ENCODE data around the gene ATP13A3. TPM values are rescaled to one million over a fixed set of nuclear protein-coding genes. Genes with fewer than 3 reads are reported as not detected.

ATP13A3 gene
- total RNA-seq, 1 donor from 2014 or later, result 36.9 TPM

DNA sequence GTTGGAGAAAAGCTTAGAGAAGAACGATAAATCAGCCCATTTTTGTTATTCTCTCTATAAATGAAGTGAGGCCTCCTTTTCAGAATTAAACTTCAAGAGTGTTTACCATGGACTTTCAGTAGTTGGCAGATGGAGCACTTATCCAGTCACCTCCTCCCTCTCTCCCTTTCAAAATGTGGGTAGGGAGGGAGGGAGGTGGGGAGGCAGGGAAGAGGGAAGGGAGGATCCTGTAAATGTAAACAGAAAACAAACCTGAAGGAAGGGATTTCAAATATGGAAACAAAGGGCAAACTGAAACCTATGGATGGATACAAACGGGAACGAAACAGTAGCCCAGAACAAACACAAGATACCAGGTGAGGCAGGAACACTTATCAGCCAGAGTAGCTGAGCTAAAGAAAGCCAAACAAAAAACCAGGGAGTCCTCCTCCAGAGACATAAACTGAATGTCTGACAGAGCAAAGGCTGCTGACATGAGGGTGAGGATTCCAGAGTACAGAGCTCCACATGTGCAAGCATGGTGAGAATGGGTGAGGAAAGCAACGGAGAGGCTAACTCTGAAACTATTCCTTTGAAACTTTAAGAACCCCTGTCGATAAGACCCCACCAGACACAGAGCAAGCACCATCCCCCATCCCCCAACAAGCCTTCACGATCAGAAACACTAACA is 46.8 kb downstream of the ATP13A3 start:
- ATAC-seq, result no peak

DNA sequence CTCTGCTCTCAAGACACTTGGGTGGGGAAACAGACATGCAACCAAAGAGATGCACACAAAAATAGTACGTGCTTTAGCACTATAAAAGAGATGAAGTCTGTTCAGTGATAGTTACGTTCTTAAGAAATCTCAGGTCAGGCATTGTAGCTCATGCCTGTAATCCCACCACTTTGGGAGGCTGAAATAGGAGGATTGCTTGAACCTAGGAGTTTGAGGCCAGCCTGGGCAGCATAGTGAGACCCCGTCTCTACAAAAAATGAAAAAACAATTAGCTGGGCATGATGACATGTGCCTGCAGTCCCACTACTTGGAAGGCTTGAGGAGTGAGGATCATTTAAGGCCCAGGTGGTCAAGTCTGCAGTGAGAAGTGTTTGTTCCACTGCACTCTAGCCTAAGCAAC is 52.3 kb downstream of the ATP13A3 start:
- ATAC-seq, result no peak

DNA sequence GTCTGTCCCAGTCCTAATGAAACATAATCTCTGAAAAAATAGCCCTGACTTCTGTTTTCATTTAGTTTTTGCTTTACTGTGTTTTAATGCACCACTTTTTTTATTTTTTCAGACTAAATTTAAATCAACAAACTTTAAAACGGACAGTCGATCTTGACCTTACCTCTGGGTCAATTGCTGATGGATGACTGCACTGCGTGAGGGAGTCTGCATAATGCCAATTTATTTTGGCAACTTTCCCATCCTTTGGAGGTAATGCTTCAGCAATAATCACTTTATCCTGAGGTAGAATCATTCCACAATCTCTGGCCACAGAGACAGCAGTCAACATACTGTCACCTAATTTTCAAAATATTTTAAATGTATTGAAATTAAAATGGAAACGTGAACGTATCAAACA is 55.2 kb downstream of the ATP13A3 start:
- no peak for ATAC-seq

DNA sequence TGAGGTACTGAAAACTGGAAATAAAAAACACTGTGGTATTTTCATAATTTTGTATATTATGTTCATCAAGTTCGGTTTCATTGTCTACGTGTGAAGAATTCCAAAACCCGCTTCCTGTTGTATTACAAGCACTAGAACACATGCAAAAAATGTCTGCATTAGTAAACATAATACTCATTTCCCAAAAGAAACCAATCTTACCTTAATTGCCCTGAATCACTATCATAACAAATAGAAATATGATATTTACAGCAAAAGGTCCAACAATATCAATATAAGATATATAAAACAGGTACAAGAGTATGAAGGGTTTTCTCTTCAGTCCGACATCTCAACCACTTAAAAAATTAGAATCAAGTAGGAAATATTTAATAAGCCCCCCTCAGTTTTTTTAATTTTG is 61.4 kb downstream of the ATP13A3 start:
- no peak for ATAC-seq

DNA sequence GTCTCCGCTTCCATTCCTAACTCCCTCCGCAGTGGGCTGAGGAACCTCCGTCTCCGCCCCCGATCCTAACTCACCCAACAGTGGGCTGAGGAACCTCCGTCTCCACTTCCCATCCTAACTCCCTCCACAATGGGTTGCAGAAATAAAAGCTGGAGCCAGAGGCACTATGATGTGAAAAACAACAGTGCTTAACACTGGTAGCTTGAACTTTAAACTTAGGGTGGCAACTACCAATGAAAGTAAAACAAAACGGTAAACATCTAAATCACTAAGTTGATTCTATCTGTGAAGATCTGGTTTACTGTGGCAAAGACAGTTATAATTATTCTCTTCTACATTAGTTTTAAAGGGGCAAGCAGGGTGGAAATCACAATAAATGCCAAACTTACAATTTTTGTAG is 61.8 kb downstream of the ATP13A3 start:
- no peak for ATAC-seq

DNA sequence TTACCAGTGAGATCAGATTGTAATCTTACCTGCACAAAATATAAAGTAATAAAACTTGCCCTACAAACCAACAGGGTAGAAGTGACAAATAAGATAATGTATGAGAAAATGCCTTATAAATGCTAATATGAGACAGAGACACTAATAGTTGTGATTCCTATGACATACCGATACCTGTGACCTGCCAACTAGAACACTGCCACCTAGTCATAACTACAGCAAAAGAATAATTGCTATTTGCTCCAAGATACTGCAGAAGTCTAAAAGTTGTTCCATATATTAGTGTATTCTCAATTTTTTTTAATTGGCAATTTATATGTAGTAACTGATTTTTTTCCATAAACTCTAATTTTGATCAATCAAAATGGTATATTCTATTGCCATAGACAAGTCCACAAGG is 62.4 kb downstream of the ATP13A3 start:
- no peak for ATAC-seq

DNA sequence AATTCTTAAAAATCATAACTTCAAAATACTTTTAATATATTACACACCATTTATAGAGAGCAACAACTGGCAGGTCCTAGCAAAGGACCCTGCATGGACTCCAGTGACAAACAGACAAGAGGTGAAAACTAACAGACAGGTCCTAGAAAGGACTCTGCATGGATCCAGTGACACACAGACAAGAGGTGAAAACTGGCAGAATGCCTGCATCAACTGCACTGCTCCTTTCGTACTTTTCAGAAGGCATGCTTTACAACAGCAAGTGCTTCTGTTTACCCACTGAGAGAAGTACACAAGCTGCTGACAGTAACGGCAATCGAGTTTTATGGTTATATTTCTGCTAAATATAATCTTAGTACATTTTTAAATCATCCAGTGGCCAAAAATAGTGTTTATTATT is 63.5 kb downstream of the ATP13A3 start:
- ATAC-seq, result no peak

DNA sequence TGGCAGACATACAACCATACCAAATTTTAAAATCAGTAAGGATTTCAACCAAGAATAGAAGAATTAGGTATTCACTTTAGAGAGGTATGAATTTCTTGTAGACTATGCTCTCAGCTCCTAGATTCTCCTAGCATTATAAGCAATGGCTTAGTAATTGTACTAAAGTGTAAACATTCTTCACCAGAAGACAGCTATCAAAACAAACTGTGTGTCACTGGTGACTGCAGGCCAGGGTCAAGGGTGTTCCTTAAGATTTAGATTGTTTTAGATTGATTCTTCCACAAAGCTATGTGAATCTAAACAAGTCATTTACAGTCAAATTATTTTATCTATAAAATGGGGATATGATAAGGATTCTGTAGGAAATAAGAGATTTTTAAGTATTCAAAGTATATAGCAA is 64.6 kb downstream of the ATP13A3 start:
- no peak for ATAC-seq

DNA sequence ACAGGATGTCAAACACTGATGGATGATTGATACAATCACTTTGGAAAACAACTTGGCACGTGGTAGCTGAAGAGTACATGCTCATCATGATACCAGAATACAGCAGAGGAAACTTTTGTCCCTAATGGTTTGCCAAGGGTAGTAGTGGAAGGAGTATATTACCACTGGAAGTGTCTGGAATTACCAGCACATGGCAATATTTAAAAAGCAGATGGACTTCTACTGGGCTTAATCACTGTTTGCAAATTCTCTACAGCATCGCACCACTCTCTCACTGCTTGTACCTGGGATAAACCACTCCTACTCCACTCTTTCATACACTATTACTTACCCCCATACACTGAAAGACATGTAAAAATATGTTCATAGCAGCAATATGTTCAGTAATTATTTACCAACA is 68.1 kb downstream of the ATP13A3 start:
- no peak for ATAC-seq

DNA sequence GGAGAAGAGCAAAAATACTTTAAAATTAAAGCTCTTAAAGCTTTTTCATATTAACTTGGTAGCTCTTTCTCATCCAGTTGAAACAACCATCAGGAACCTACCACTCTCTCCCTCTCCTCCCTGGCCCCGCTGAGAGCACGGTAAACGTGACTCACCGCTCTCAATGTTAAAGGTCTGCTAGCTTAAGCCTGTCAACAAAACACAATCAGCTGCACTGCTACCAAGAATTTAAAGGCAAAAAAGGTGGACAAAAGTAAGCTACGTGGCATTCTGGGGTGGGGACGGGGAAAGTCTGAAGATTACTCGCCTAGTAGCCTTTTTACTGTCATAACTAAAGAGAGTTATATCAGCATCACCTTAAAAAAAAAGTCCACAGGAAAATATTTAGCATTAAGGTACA is 79.4 kb downstream of the ATP13A3 start:
- peak; percentile 37 for ATAC-seq

DNA sequence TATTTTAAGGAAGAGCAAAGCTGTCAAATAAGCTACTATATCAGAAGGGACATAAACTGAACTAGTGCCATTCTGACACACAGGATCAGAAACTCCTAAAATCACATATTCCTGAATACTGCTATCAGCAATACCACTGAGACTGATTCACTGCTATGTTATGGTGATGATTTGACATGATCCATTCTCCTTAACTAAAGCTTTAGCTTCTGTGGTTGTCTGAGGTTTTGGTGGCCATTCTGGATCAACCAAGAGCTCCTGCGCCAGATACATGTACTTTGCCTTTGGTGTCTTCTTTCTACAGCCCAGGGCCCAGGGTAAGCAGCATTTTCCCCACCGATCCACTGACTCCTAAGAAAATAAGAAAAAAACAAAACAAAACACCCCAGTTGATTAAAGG is 81.0 kb downstream of the ATP13A3 start:
- ATAC-seq, result no peak

DNA sequence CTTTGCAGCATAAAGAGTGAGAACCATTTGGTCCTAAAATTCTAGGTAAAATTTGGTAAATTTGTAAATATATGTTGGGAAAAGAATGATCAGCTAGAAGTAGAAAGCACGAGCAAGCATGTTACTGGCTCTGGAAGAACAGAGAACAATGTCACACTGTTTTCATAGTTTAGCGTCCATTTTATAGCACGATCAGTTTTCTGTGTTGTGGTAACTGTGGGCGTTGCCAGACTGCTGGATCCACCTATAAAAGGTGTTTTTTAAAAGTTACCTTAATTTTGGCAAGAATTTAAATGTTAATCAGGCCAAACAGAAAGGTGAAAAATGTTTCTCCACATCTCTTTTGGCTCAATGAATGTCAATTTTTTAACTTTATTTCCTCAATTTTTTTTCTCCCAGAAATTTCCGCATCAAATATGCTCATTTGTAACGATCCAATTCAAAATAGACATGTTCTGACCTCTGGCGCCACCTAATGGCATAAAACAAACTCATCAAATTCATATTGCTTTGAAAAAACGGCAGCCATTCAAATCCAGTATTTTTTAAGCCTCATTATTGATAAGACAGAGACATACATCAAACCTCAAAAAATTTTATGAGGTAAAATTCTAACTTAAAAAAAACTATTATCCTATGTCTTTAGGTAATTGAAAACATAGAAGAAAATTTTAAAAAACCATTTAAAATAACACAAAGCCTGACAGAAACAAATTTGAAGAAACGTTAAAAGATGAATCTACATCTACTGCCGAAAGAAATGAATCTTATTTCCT is 82.2 kb downstream of the ATP13A3 start:
- ATAC-seq, result no peak

DNA sequence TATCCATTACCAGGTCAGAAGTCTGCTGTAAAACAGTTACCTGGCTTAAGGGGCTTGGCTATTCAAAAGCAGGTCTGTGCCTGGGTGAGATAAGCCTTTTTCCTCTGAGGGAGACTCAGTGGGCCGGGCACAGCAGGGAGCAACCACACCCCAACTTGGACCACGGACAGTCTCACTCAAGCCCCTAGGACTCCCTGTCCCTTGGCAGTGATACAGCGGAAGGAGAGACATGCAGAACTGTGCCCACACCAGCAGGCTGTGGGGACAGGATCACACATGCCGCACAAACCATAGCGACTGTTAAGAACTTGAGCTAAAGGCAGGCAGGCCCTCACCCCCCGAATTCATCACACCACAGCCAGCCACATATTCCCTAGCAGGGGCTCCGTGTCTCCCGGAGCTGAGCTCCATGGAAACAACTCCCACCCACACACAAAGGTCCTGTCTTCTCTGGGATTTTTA is 84.9 kb downstream of the ATP13A3 start:
- ATAC-seq, result no peak

DNA sequence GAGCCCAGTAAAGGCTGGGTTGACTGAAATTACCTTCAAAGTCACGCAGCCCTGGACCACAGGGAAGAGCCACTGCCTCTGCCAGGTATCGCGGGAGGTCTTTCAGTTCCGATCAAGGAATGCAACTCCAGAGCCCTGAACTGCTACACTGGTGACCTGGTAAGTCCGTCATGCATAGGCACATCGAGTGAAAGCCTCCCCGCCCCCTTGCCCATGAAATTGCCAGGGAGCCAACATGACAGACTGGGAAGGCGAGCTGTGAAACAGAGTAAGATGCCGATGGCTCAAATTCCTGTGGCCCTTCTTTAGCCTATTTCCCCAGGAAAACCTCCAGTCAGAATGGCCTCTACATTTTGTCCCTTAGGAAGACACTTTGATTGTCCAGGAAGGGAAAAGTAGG is 85.5 kb downstream of the ATP13A3 start:
- no peak for ATAC-seq

DNA sequence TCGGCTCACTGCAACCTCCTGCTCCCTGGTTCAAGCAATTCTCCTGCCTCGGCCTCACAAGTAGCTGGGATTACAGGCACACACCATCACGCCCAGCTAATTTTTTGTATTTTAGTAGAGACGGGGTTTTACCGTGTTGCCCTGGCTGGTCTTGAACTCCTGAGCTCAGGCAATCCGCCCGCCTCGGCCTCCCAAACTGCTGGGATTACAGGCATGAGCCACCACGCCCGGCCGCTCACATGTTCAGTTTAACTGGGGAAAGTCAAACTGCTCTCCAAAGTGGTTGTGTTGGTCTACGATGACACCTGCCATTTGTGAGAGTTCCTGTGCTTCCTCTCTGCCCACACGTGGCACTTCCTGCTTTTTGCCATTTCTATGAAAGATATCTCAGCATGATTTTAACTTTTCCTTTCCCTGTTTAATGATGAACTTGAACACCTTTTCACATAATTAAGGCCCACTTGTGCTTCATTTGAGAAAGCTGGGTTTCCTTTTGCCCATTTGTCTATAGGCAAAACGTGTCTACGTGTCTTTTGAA is 86.9 kb downstream of the ATP13A3 start:
- no peak for ATAC-seq

DNA sequence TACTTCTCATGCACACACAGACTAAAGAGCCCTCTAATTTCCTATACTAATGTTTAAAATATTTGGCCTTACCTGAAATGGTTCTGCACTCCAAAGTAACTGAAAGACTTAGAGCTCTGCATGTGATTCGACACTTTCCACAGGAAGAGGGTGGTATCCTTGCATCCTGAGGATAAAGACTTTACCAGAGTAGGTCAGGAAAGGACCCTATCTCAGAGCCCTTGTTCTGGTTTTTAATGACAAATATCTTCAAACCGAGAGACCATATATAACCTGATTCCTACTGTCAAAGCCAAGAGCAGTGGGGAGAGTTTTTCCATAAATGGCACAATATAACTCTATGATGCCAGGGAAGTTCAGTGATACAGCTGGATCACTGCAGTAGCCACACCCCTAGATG is 87.6 kb downstream of the ATP13A3 start, which contains the start of gene GP5:
Gene GP5, minus strand, starts transcription at position 101 of the 400 bp plus-strand sequence. CDS start 984 bp downstream, outside the sequence.
- ATAC-seq, result no peak

DNA sequence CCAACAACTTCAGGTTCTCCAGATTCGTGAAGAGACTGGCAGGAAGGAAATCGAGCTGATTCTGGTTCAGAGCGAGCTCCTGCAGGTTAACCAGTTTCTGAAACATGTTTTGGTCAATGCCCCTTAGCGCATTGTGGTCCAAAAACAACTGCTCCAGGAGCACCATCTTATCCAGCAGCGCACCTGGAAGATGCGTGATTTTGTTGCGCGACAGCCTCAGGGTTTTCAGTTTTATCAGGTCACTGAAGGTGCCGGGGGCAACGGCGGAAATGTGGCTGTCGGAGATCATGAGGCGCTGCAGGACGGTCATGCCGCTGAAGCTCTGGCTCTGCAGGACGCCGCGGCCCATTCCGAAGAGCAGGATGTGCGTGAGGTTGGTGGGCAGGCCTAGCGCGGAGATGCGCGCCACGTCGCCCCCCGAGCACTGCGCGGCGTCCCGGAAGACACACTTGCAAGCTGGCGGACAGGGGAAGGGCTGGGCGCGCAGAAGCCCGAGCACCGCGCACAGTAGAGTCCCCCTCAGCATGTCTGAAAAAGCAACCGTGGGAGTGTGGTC is 89.0 kb downstream of the ATP13A3 start:
- peak; percentile 19 for ATAC-seq

DNA sequence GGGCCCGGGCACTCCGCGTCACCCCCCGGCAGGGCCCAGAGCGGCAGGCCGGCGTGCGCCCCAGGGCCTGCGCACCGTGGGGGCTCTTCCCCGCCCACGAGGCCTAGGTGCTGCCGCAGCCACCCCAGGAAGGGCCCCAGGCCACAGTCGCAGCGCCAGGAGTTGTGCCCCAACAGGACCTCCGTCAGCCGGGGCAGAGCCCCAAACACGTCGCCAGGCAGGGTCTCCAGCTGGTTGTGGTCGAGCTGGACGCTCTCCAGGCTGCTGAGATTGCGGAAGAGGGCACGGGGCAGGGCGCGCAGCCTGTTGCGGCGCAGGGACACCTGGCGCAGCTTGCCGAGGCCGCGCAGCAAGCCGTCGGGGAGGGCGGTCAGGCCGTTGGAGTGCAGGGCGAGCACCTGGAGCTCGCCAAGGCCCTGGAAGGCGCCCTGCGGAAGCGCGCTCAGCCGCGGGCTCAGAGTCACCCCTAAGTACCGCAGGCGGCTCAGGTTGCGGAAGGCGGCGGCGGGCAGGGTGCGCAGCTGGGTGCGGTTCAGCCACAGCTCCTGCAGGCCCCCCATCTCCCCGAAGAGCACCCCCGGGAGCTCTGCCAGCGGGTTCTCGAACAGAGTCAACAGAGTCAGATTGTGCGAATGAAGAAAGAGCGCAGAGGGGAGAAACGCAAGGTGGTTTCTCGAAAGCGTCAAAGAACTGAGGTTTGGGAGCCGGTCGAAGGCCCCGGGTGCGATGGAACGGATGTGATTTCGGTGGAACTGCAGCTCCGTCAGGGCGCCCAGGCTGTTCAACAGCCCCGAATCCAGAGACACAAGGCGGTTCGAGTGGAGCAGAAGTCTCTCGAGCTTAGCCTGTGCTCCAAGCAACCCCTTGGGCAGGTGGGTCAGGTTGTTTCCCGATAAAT is 89.7 kb downstream of the ATP13A3 start:
- peak; percentile 81 for ATAC-seq

DNA sequence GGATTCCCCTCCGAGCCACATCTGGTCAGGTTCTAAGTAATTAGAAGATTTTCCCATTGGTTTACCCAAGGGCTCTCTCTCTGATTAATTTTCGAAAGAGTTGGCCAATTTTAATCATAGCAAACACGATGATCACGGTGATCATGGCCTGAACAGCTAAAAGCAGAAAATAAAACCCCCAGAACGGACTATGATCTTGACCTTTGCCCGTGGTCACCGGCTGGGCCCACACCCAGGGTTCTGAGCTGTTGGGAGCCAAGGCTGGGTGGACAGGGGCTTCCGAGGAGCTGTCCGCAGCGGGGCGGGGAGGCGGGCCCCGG is 90.3 kb downstream of the ATP13A3 start:
- ATAC-seq, result no peak

DNA sequence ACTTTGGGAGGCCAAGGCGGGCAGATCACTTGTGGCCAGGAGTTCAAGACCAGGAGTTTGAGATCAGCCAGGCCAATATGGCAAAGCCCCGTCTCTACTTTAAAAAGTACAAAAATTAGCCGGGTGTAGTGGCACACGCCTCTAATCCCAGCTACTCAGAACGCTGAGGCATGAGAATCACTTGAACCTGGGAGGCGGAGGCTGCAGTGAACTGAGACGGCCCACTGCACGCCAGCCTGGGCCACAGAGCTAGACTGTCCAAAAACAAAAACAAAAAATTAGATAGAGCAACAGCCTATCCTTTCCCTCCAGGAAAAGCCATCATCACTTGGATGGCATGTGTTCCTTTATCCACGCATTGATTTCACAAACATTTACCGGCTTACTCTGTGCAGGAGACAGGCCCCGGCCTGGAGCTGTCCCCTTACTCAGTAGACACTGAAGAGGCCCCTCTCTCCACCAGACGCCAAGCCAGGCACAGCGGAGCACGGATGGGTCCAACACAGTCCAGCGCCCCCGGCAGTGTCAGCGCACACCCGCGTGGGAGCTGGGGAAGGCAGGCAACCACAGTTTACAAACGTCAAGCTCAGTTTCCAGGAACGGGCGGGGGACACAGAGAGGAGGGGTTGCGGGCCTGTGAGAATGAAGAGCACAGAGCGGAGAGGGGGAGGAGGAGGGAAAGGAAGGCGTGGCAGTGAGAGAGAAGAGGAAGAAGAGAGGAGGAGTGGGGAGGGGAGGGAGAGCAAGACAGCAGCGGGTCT is 90.8 kb downstream of the ATP13A3 start:
- peak; percentile 27 for ATAC-seq

DNA sequence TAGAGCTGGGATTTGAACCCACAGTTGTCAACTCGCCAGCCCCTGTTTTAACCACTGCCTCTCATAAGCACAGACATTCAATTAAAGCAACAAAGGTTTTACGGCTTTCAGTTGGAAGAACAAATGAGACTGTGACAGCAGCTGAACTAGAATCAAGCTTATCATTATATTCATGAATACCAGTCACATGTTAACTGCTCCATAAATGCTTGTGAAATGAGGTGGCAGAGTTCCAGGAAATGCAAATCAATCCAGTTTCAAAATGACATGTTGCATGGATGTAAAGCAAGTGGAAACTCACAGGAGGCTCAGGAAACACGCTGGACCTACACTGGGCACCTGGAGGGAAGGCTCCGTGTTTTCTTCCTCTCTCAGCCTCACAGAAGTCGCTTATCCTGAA is 91.6 kb downstream of the ATP13A3 start:
- peak; percentile 20 for ATAC-seq

DNA sequence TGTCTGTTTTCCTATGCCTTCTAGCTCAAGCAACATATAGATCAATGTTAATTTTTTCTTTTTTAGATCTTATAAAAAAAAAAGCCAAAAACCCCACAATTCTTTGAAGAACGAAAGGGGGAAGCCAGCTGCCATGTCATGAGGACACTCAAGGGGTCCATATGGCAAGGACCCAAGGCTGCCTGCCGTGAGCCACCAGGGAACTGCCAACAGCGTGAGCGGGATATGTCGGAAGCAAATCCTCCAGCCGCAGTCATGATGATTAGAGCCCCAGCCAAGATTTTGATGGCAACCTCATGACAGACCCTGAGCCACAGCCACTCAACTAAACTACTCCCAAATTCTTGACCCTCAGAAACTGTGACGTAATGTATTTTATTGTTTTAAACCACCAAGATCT is 94.2 kb downstream of the ATP13A3 start:
- no peak for ATAC-seq

Measured in esophagus mucosa (tissue), 1 donor.